CD14-positive monocyte (primary cell): ENCODE measurements around the gene RINL. TPM values are rescaled to one million over a fixed set of nuclear protein-coding genes. Genes with fewer than 3 reads are reported as not detected.

ENCODE experiments used
- DNase-seq, 3 donors: peaks; one replicate each; pipeline ENCODE4 v3.0.0-alpha.2; 2011 to 2022
- H2AFZ ChIP-seq: 2 replicates; pipeline ENCODE4 v1.6.0; 2012; ENCODE audit warnings: mild to moderate bottlenecking, low read depth, low read length, inconsistent platforms; ENCODE audit not compliant: insufficient read depth, poor library complexity, severe bottlenecking
- H3K27ac ChIP-seq, 2 donors: 1 replicate in 1 of 2; 2 replicates in 1 of 2; pipeline ENCODE4 v1.5.1; 2012 to 2013; ENCODE audit warnings: low read length in 2 of 2, control low read depth in 1 of 2, inconsistent platforms in 1 of 2, low read depth in 1 of 2, mild to moderate bottlenecking in 1 of 2
- H3K27me3 ChIP-seq, 2 donors: one replicate each; pipeline versions ENCODE4 v1.6.0 to v1.6.1; 2011 to 2013; ENCODE audit warnings: low read length in 2 of 2; ENCODE audit not compliant: control insufficient read depth in 2 of 2, insufficient read depth in 2 of 2
- H3K36me3 ChIP-seq, 2 donors: replicated peaks in 1 of 2; 1 replicate in 1 of 2; 2 replicates in 1 of 2; pipeline versions ENCODE4 v1.5.1 to v1.6.1; 2012 to 2013; ENCODE audit warnings: low read length in 2 of 2, control low read depth in 1 of 2, inconsistent platforms in 1 of 2, mild to moderate bottlenecking in 1 of 2; ENCODE audit not compliant: insufficient read depth in 2 of 2, control insufficient read depth in 1 of 2
- H3K4me1 ChIP-seq, 2 donors: 1 replicate in 1 of 2; 2 replicates in 1 of 2; pipeline versions ENCODE4 v1.5.1 to v1.6.1; 2012 to 2013; ENCODE audit warnings: low read length in 2 of 2, control low read depth in 1 of 2, inconsistent platforms in 1 of 2, mild to moderate bottlenecking in 1 of 2, moderate library complexity in 1 of 2; ENCODE audit not compliant: insufficient read depth in 2 of 2, control insufficient read depth in 1 of 2
- H3K4me2 ChIP-seq: replicated peaks from 2 replicates; pipeline ENCODE3; 2012; ENCODE audit warnings: low read length, moderate library complexity, mild to moderate bottlenecking; ENCODE audit not compliant: poor library complexity, severe bottlenecking; ENCODE audit errors: extremely low read depth
- H3K4me3 ChIP-seq, 3 experiments: fragments of 200-600 bp in 1 of 3; sonication (generic) in 1 of 3; replicated peaks in 1 of 3; 1 replicate in 2 of 3; 2 replicates in 1 of 3; pipeline ENCODE4 v1.5.1; 2011 to 2013; ENCODE audit warnings: low read length in 3 of 3, mild to moderate bottlenecking in 3 of 3, control low read depth in 2 of 3, low read depth in 2 of 3, inconsistent platforms in 1 of 3, moderate library complexity in 1 of 3
- H3K79me2 ChIP-seq: 2 replicates; pipeline ENCODE4 v1.6.0; 2012; ENCODE audit warnings: mild to moderate bottlenecking, control low read depth, inconsistent platforms, low read length, moderate library complexity; ENCODE audit not compliant: insufficient read depth
- H3K9ac ChIP-seq: 2 replicates; pipeline ENCODE4 v1.6.0; 2017; ENCODE audit warnings: low read length, mild to moderate bottlenecking; ENCODE audit not compliant: insufficient read depth, poor library complexity, severe bottlenecking
- H3K9me3 ChIP-seq, 2 donors: replicated peaks in 1 of 2; 1 replicate in 1 of 2; 2 replicates in 1 of 2; pipeline versions ENCODE4 v1.5.1 to v1.6.1; 2012 to 2013; ENCODE audit warnings: low read length in 2 of 2, control low read depth in 1 of 2; ENCODE audit not compliant: control insufficient read depth in 1 of 2, insufficient read depth in 1 of 2
- H4K20me1 ChIP-seq: 2 replicates; pipeline ENCODE4 v1.6.0; 2012; ENCODE audit warnings: mild to moderate bottlenecking, low read length, control low read depth, moderate library complexity; ENCODE audit not compliant: insufficient read depth
- H3K27ac Mint-ChIP-seq, 7 donors: one replicate each; pipeline ENCODE4 v1.8.0; 2020; ENCODE audit warnings: mild to moderate bottlenecking in 7 of 7, mixed read lengths in 7 of 7, moderate library complexity in 6 of 7, inconsistent platforms in 2 of 7
- H3K27me3 Mint-ChIP-seq, 3 donors: one replicate each; pipeline ENCODE4 v1.8.0; 2021 to 2022; ENCODE audit warnings: low read depth in 3 of 3, mild to moderate bottlenecking in 3 of 3, mixed read lengths in 3 of 3, moderate library complexity in 3 of 3, inconsistent platforms in 1 of 3
- H3K36me3 Mint-ChIP-seq, 2 donors: one replicate each; pipeline ENCODE4 v1.8.0; 2020; ENCODE audit warnings: mixed read lengths in 2 of 2, inconsistent platforms in 1 of 2, mild to moderate bottlenecking in 1 of 2
- H3K4me1 Mint-ChIP-seq: one replicate; pipeline ENCODE4 v1.8.0; 2020; ENCODE audit warnings: mild to moderate bottlenecking, mixed read lengths
- H3K4me3 Mint-ChIP-seq, 2 donors: one replicate each; pipeline ENCODE4 v1.8.0; 2020; ENCODE audit warnings: mild to moderate bottlenecking in 2 of 2, mixed read lengths in 2 of 2, moderate library complexity in 1 of 2
- H3K9me3 Mint-ChIP-seq, 7 donors: one replicate each; pipeline ENCODE4 v1.8.0; 2020 to 2022; ENCODE audit warnings: mixed read lengths in 7 of 7, mild to moderate bottlenecking in 6 of 7, moderate library complexity in 6 of 7, inconsistent platforms in 2 of 7
- WGBS: methylation state at CpG from one replicate; pipeline ENCODE4 v1.1.5; 2013; ENCODE audit warnings: missing lambda C conversion rate; ENCODE audit not compliant: insufficient coverage; 5-methylcytosine and 5-hydroxymethylcytosine counted together
- intact Hi-C, 2 donors: fragments of 100-400 bp; cut with micrococcal nuclease; formaldehyde crosslinking; loops; one replicate each; pipeline versions ENCODE4 v1.15.0 to v1.15.1; 2023
- polyA plus RNA-seq, 3 donors: library from polyadenylated mRNA; depleted of rRNA in 1 of 3; unstranded in 2 of 3; stranded (reverse) in 1 of 3; fragments of 300-500 nt in 2 of 3; fragments of >200 nt in 1 of 3; fragmentation: Illumina TruSeq in 2 of 3; gene quantifications; 1 replicate in 2 of 3; 2 replicates in 1 of 3; pipeline ENCODE4 v1.2.3, GENCODE V29; 2012 to 2021
- TF ChIP-seq, protein P1 (sequence below): fragments of 200-600 bp; IDR thresholded peaks from one replicate; pipeline ENCODE4 v1.8.0; 2022; ENCODE audit warnings: antibody characterized with exemption, mild to moderate bottlenecking

Gene RINL
- polyA plus RNA-seq, 3 donors = 4.1 to 13.5 (median 7.2) TPM

GRCh38 chr19:38890686-38891085 is 12.6 kb upstream of the RINL start:
- peaks cover 41 to 59% of the 10 kb centered on the region in 2 donors for H3K36me3 ChIP-seq
- Mint-ChIP-seq H3K4me1 (no peaks in the 10 kb centered on the region), H3K36me3 (peaks cover 38 to 58% of the 10 kb centered on the region in 2 donors), H3K27me3 (peaks cover 0 to 2% (median 0%) of the 10 kb centered on the region in 3 donors), H3K27ac (no peak overlapping the region), H3K4me3 (no peak overlapping the region), H3K9me3 (no peaks in the 10 kb centered on the region)
- no peaks in the 10 kb centered on the region for H3K4me1 ChIP-seq
- no peak overlapping the region for H3K4me3 ChIP-seq
- TF ChIP-seq, protein P1, sequence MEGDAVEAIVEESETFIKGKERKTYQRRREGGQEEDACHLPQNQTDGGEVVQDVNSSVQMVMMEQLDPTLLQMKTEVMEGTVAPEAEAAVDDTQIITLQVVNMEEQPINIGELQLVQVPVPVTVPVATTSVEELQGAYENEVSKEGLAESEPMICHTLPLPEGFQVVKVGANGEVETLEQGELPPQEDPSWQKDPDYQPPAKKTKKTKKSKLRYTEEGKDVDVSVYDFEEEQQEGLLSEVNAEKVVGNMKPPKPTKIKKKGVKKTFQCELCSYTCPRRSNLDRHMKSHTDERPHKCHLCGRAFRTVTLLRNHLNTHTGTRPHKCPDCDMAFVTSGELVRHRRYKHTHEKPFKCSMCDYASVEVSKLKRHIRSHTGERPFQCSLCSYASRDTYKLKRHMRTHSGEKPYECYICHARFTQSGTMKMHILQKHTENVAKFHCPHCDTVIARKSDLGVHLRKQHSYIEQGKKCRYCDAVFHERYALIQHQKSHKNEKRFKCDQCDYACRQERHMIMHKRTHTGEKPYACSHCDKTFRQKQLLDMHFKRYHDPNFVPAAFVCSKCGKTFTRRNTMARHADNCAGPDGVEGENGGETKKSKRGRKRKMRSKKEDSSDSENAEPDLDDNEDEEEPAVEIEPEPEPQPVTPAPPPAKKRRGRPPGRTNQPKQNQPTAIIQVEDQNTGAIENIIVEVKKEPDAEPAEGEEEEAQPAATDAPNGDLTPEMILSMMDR = no peak
- no peak for DNase-seq
- no peaks in the 10 kb centered on the region for H3K9me3 ChIP-seq
- H3K9ac ChIP-seq = no peak overlapping the region
- H2AFZ ChIP-seq = no peak overlapping the region
- intact Hi-C loops = loop anchor here in 1 of 2 donors (10.0 kb wide), 1 partner anchor 126 kb away; no protein-coding TSS in a partner anchor
- no peak overlapping the region for H3K27ac ChIP-seq
- peaks cover 5% of the 10 kb centered on the region for H4K20me1 ChIP-seq
- H3K4me2 ChIP-seq = no peak overlapping the region
- H3K27me3 ChIP-seq = no peaks in the 10 kb centered on the region
- no peaks in the 10 kb centered on the region for H3K79me2 ChIP-seq

- H3K9ac ChIP-seq = no peak overlapping the region
- H3K4me2 ChIP-seq = no peak overlapping the region
- H3K36me3 ChIP-seq = peaks cover 41 to 62% of the 10 kb centered on the region in 2 donors
- Mint-ChIP-seq H3K4me3 (no peak overlapping the region), H3K9me3 (peaks cover 0 to 2% (median 0%) of the 10 kb centered on the region in 7 donors), H3K27ac (peak overlapping the region in 1 of 7 donors; percentile 21), H3K4me1 (no peaks in the 10 kb centered on the region), H3K36me3 (peaks cover 36 to 60% of the 10 kb centered on the region in 2 donors), H3K27me3 (peaks cover 0 to 2% (median 0%) of the 10 kb centered on the region in 3 donors)
- no peak overlapping the region for H3K27ac ChIP-seq
- H2AFZ ChIP-seq = no peak overlapping the region
- TF ChIP-seq, protein P1 = no peak
- H4K20me1 ChIP-seq = peaks cover under 1% of the 10 kb centered on the region
- DNase-seq = no peak
- H3K9me3 ChIP-seq = no peaks in the 10 kb centered on the region
- no peaks in the 10 kb centered on the region for H3K27me3 ChIP-seq
- no peaks in the 10 kb centered on the region for H3K4me1 ChIP-seq
- intact Hi-C loops = loop anchor here in 1 of 2 donors (10.0 kb wide), 1 partner anchor 125 kb away; no protein-coding TSS in a partner anchor
- WGBS = 100% methylated on average over 1 of the region's 8 CpGs
- no peaks in the 10 kb centered on the region for H3K79me2 ChIP-seq
- no peak overlapping the region for H3K4me3 ChIP-seq
Observed at GRCh38 chr19:38889803-38890202, 11.7 kb upstream of the RINL start.
